ENCODE results near the gene COL4A6. TPM values are rescaled to one million over a fixed set of nuclear protein-coding genes. Genes with fewer than 3 reads are reported as not detected.

The COL4A6 gene
- total and polyA plus RNA-seq, 2 of the 8 experiments (the other 6 are each of a cell fraction or from before 2014, with no cell fraction given): 5.9 to 11.8 TPM

DNA sequence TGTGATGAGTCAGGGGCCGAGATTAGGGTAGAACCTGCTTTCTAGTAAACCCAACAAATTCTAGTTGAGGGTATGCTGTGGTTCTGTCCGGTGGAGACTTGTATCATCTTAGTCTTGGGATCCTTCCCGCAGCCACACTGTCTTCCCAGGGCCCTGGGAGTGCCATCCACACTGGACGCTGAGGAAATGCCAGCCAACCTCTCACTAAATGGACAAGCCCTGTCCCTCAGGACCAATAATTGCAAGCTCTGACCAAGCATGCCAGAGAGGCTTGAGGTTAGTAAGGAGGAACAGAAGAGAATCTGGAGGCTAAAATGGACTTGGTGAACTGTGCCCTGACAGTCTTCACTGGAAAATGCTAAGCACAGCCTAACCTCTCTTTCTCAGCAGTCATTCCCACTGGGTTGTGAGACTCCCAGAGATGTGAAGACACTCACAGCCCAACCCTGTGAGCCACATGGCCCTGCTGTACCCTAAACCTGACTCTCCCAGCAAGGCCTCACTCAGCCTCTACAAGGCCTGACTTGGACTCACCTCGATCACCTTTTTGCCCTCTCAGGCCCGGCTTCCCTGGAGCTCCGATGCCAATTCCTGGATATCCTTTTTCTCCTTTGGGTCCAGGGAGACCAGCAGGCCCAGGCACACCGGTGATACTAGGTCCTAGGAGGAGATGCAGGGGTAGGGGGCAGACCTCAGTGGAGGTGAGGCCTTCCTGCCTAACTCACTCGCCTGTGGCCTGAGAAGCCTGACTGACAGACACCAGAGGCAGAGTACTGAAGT, 269.1 kb downstream of the COL4A6 start:
- POLR2A ChIA-PET (ENCODE audit: partially characterized antibody): no interaction called here
- no peak for DNase-seq (ENCODE audit: low read depth in 1 of 2, low spot score in 2 of 2)
- no peak overlapping the region for H4K91ac ChIP-seq (replicated peaks; ENCODE audit: insufficient read length, low read length)
- no peaks in the 10 kb centered on the region for H3K23me2 ChIP-seq (ENCODE audit: low read depth, low read length)
- FAIRE-seq: no peak
- no peak overlapping the region for H2BK5ac ChIP-seq (ENCODE audit: low read depth, low read length)
- no peak overlapping the region for H3K14ac ChIP-seq (ENCODE audit: insufficient read length)
- no peak overlapping the region for H3K27ac ChIP-seq (ENCODE audit: low read depth, low read length)
- H3K9ac ChIP-seq (replicated peaks in 1 of 4; ENCODE audit: extremely low read depth in 1 of 4, low read depth in 3 of 4, low read length in 3 of 4): no peak overlapping the region
- H3K36me3 ChIP-seq (ENCODE audit: control insufficient read depth in 2 of 4, insufficient read depth in 4 of 4, low read length in 3 of 4): no peaks in the 10 kb centered on the region; a peak in 2 of 8 replicates
- H3K4me2 ChIP-seq (ENCODE audit: insufficient read depth in 1 of 2, low read depth in 2 of 2, low read length in 2 of 2): no peak overlapping the region
- no peak overlapping the region for H2BK20ac ChIP-seq (ENCODE audit: low read length)
- no peaks in the 10 kb centered on the region for H3K4me1 ChIP-seq (replicated peaks in 1 of 4; ENCODE audit: control insufficient read depth in 3 of 4, insufficient read depth in 4 of 4, low read length in 3 of 4)
- no peaks in the 10 kb centered on the region for H3K79me1 ChIP-seq (ENCODE audit: low read depth, low read length)
- CTCF ChIA-PET (ENCODE audit: partially characterized antibody): interaction anchor here (1.2 to 1.5 kb wide), 2 partner anchors 14 to 135 kb away, joined by 3 read pairs; no protein-coding TSS in a partner anchor
- H3K27me3 ChIP-seq (replicated peaks in 1 of 4; ENCODE audit: control insufficient read depth in 3 of 4, extremely low read depth in 1 of 4, insufficient read depth in 3 of 4, low read length in 3 of 4): no peaks in the 10 kb centered on the region
- no peak for TF ChIP-seq EZH2 (IDR thresholded peaks at IDR 0.05; ENCODE audit: low read depth, low read length, severe bottlenecking)
- TF ChIP-seq, protein P1, sequence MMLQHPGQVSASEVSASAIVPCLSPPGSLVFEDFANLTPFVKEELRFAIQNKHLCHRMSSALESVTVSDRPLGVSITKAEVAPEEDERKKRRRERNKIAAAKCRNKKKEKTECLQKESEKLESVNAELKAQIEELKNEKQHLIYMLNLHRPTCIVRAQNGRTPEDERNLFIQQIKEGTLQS (IDR thresholded peaks at IDR 0.05; ENCODE audit: insufficient read depth, low read depth, low read length): no peak
- no peak for TF ChIP-seq KDM4A (IDR thresholded peaks at IDR 0.05; ENCODE audit: low read depth, low read length, severe bottlenecking)
- no peak for TF ChIP-seq POLR2AphosphoS5 (IDR thresholded peaks at IDR 0.05; ENCODE audit: low read depth, low read length)
- no peak for TF ChIP-seq SP4 (IDR thresholded peaks at IDR 0.05; ENCODE audit: low read length)
- no peak for TF ChIP-seq ZNF274 (IDR thresholded peaks at IDR 0.05; ENCODE audit: borderline replicate concordance, extremely low read depth, low read length)
- no peak for TF ChIP-seq SP1 (IDR thresholded peaks at IDR 0.05; ENCODE audit: low read depth, low read length)
- TF ChIP-seq TAF7 (optimal IDR thresholded peaks at IDR 0.05; ENCODE audit: borderline replicate concordance, low read depth, low read length): no peak
- TF ChIP-seq SUZ12 (IDR thresholded peaks at IDR 0.05; ENCODE audit: low read length): no peak
- no peak for TF ChIP-seq CREB1 (IDR thresholded peaks at IDR 0.05)
- TF ChIP-seq BACH1 (IDR thresholded peaks at IDR 0.05; ENCODE audit: low read length): no peak
- no peak for TF ChIP-seq TEAD4 (IDR thresholded peaks at IDR 0.05; ENCODE audit: low read depth, low read length)
- no peak for TF ChIP-seq TBP (IDR thresholded peaks at IDR 0.05; ENCODE audit: low read depth, low read length)
- H4K5ac ChIP-seq (ENCODE audit: insufficient read length, low read depth, low read length): no peak overlapping the region
- no peak overlapping the region for H2AK5ac ChIP-seq (ENCODE audit: low read depth, low read length)
- no peak overlapping the region for H3K56ac ChIP-seq (replicated peaks; ENCODE audit: insufficient read length, low read depth, low read length)
- H2BK12ac ChIP-seq (ENCODE audit: low read depth, low read length): no peak overlapping the region
- no peak overlapping the region for H2AFZ ChIP-seq (ENCODE audit: low read length)
- no peaks in the 10 kb centered on the region for H3K9me3 ChIP-seq (ENCODE audit: insufficient read depth in 2 of 2, low read depth in 1 of 2, low read length in 1 of 2)
- no peak overlapping the region for H3K18ac ChIP-seq (ENCODE audit: extremely low read depth, low read length)
- no peak overlapping the region for H2BK120ac ChIP-seq (replicated peaks; ENCODE audit: low read depth, low read length)
- no peak overlapping the region for H4K8ac ChIP-seq (ENCODE audit: extremely low read depth, insufficient read depth, low read length)
- 86% methylated on average over 8 of the region's 9 CpGs; no CpG with 5 or more reads in 1 of the 2 experiments for WGBS, 2 experiments (ENCODE audit: extremely low coverage in 1 of 2, insufficient coverage in 1 of 2, insufficient read length in 1 of 2, insufficient replicate concordance in 2 of 2, low coverage in 1 of 2, low lambda C conversion rate in 2 of 2, missing lambda C conversion rate in 1 of 2)
- no peaks in the 10 kb centered on the region for H3K79me2 ChIP-seq (ENCODE audit: control insufficient read depth in 1 of 2, insufficient read depth in 2 of 2, low read length in 2 of 2)
- H3K4ac ChIP-seq (replicated peaks; ENCODE audit: insufficient read length, low read depth, low read length): no peak overlapping the region
- no peaks in the 10 kb centered on the region for H4K20me1 ChIP-seq (replicated peaks in 1 of 2; ENCODE audit: control insufficient read depth in 1 of 2, insufficient read depth in 2 of 2, low read length in 2 of 2)
- H3K4me3 ChIP-seq (ENCODE audit: extremely low read depth in 1 of 4, insufficient read depth in 2 of 4, low read depth in 3 of 4, low read length in 4 of 4): no peak overlapping the region
- H2BK15ac ChIP-seq (ENCODE audit: low read length): no peak overlapping the region
- H3K23ac ChIP-seq (ENCODE audit: insufficient read length): no peak overlapping the region

All from H1 (cell line).